Esophagus squamous epithelium (tissue), 4 donors: Measurements from ENCODE around the gene DOCK8.

Experiments used
- CTCF ChIP-seq, 6 experiments: fragments of 450-650 bp in 4 of 6; fragments of 200-600 bp in 2 of 6; sonication (generic) in 2 of 6; IDR thresholded peaks; one replicate each; pipeline ENCODE4 v1.5.1; 2016 to 2019; ENCODE audit warnings: antibody characterized with exemption in 6 of 6, mild to moderate bottlenecking in 4 of 6, moderate library complexity in 4 of 6
- POLR2A ChIP-seq, 4 donors: fragments of 450-650 bp; IDR thresholded peaks; one replicate each; pipeline ENCODE4 v1.6.1; 2017; ENCODE audit warnings: antibody characterized with exemption in 4 of 4, mild to moderate bottlenecking in 4 of 4, moderate library complexity in 3 of 4

- TF ChIP-seq CTCF (IDR thresholded peaks at IDR 0.05) (no peak), POLR2A (IDR thresholded peaks at IDR 0.05) (no peak)
These were observed 211.6 kb downstream of the DOCK8 start for GRCh38 chr9:426264-426663.
